SK-N-SH (cell line): ENCODE measurements around the gene WNT4. TPM values are rescaled to one million over a fixed set of nuclear protein-coding genes. Genes with fewer than 3 reads are reported as not detected.

Experiments
- CTCF ChIA-PET: fragments of 300-600, 350-600 bp; formaldehyde crosslinking; extraction: SDS; loops from one replicate; lab custom pipeline; 2021; lab: Yijun Ruan, JAX
- POLR2A ChIA-PET: fragments of 350-600 bp; sonication (Branson Sonifier 250); formaldehyde crosslinking; extraction: SDS; loops from one replicate; lab custom pipeline; 2020; ENCODE audit warnings: antibody characterized with exemption, inconsistent platforms; lab: Yijun Ruan, JAX
- DNase-seq: peaks from one replicate; pipeline ENCODE4 v3.0.0; 2012
- H2AFZ ChIP-seq: fragments of 200-600 bp; sonication (generic); 2 replicates; pipeline ENCODE4 v1.8.1; 2016; ENCODE audit warnings: antibody characterized with exemption, mild to moderate bottlenecking, low read depth
- H3F3A ChIP-seq: fragments of 200-600 bp; sonication (generic); replicated peaks from 2 replicates; pipeline ENCODE3; 2016; ENCODE audit warnings: antibody characterized with exemption, mild to moderate bottlenecking; ENCODE audit not compliant: insufficient read depth
- H3K27ac ChIP-seq, 2 experiments: fragments of 200-500 bp in 1 of 2; fragments of 200-600 bp in 1 of 2; sonication (Bioruptor generic) in 1 of 2; sonication (generic), shearing (Covaris generic) in 1 of 2; 2 replicates each; pipeline versions ENCODE4 v1.5.1 to v1.6.1; 2014 to 2016; ENCODE audit warnings: low read depth in 2 of 2, inconsistent platforms in 1 of 2, low read length in 1 of 2, mild to moderate bottlenecking in 1 of 2, mixed read lengths in 1 of 2
- H3K27me3 ChIP-seq: fragments of 200-600 bp; sonication (generic), shearing (Covaris generic); 2 replicates; pipeline ENCODE4 v1.6.1; 2016; ENCODE audit warnings: mixed run types; ENCODE audit not compliant: insufficient read depth
- H3K36me3 ChIP-seq, 2 experiments: fragments of 200-500 bp in 1 of 2; fragments of 200-600 bp in 1 of 2; sonication (Bioruptor generic) in 1 of 2; sonication (generic) in 1 of 2; replicated peaks in 1 of 2; 2 replicates each; pipeline versions ENCODE3 to v1.5.1; 2014 to 2016; ENCODE audit warnings: low read length in 1 of 2, mild to moderate bottlenecking in 1 of 2; ENCODE audit not compliant: insufficient read depth in 2 of 2, control insufficient read depth in 1 of 2
- H3K4me1 ChIP-seq, 2 experiments: fragments of 200-500 bp in 1 of 2; fragments of 200-600 bp in 1 of 2; sonication (Bioruptor generic) in 1 of 2; sonication (generic), shearing (Covaris generic) in 1 of 2; 2 replicates each; pipeline versions ENCODE4 v1.5.1 to v1.6.1; 2014 to 2016; ENCODE audit warnings: low read depth in 1 of 2, low read length in 1 of 2, mixed run types in 1 of 2; ENCODE audit not compliant: insufficient read depth in 2 of 2, control insufficient read depth in 1 of 2
- H3K4me2 ChIP-seq: fragments of 200-600 bp; sonication (generic), shearing (Covaris generic); 2 replicates; pipeline ENCODE4 v1.6.1; 2017; ENCODE audit warnings: mixed run types
- H3K4me3 ChIP-seq, 2 experiments: fragments of 200-500 bp in 1 of 2; fragments of 200-600 bp in 1 of 2; sonication (Bioruptor generic) in 1 of 2; sonication (generic), shearing (Covaris generic) in 1 of 2; 2 replicates each; pipeline versions ENCODE4 v1.5.1 to v1.8.1; 2014 to 2016; ENCODE audit warnings: low read depth in 2 of 2, inconsistent platforms in 1 of 2, low read length in 1 of 2, mild to moderate bottlenecking in 1 of 2, mixed read lengths in 1 of 2, moderate library complexity in 1 of 2
- H3K79me2 ChIP-seq: fragments of 200-600 bp; sonication (generic); 2 replicates; pipeline ENCODE4 v1.8.1; 2017; ENCODE audit warnings: mild to moderate bottlenecking; ENCODE audit not compliant: insufficient read depth
- H3K9ac ChIP-seq: fragments of 200-600 bp; sonication (generic); 2 replicates; pipeline ENCODE4 v1.6.1; 2017; ENCODE audit warnings: mixed run types
- H3K9me2 ChIP-seq: fragments of 200-600 bp; sonication (generic); 2 replicates; pipeline ENCODE4 v1.6.1; 2017; ENCODE audit warnings: mixed run types
- H3K9me3 ChIP-seq: fragments of 200-600 bp; sonication (generic); 2 replicates; pipeline ENCODE4 v1.6.1; 2017; ENCODE audit warnings: mixed run types, mild to moderate bottlenecking, moderate library complexity
- H4K20me1 ChIP-seq: fragments of 200-600 bp; sonication (generic); 2 replicates; pipeline ENCODE4 v1.6.1; 2017; ENCODE audit warnings: mild to moderate bottlenecking, mixed run types; ENCODE audit not compliant: insufficient read depth
- CHD2 ChIP-seq: fragments of 150-350 bp; IDR thresholded peaks from 2 replicates; pipeline ENCODE4 v1.6.1; 2018; ENCODE audit warnings: low read length; ENCODE audit not compliant: partially characterized antibody
- ELF1 ChIP-seq: IDR thresholded peaks from 2 replicates; pipeline ENCODE4 v1.4.0; 2012
- EZH2phosphoT487 ChIP-seq: fragments of 200-600 bp; sonication (generic); IDR thresholded peaks from 2 replicates; pipeline ENCODE4 v1.6.1; 2017; ENCODE audit warnings: low read depth, mixed run types, mild to moderate bottlenecking, antibody characterized with exemption, moderate library complexity, borderline replicate concordance
- FOXJ3 ChIP-seq: sonication (generic); formaldehyde crosslinking; IDR thresholded peaks from 2 replicates; pipeline ENCODE4 v1.5.1; 2020; ENCODE audit warnings: mild to moderate bottlenecking, missing genetic modification reagents
- GABPA ChIP-seq: IDR thresholded peaks from 2 replicates; pipeline ENCODE4 v1.4.0; 2012; ENCODE audit warnings: low read depth, mild to moderate bottlenecking
- JUND ChIP-seq: IDR thresholded peaks from 2 replicates; pipeline ENCODE4 v1.4.0; 2012
- MXI1 ChIP-seq: IDR thresholded peaks from 2 replicates; pipeline ENCODE4 v1.6.1; 2012; ENCODE audit warnings: mild to moderate bottlenecking, low read depth, low read length, improper control_type of control experiment
- NFIC ChIP-seq: IDR thresholded peaks from 2 replicates; pipeline ENCODE4 v1.4.0; 2012; ENCODE audit warnings: borderline replicate concordance
- POLR2AphosphoS5 ChIP-seq: IDR thresholded peaks from 2 replicates; pipeline ENCODE4 v1.6.1; 2012; ENCODE audit warnings: low read depth, low read length
- RCOR1 ChIP-seq: fragments of 150-350 bp; IDR thresholded peaks from 2 replicates; pipeline ENCODE4 v1.6.1; 2017; ENCODE audit warnings: antibody characterized with exemption, low read length
- RFX5 ChIP-seq: IDR thresholded peaks from 2 replicates; pipeline ENCODE4 v1.6.1; 2012; ENCODE audit warnings: mild to moderate bottlenecking, improper control_type of control experiment, low read length
- RXRA ChIP-seq: IDR thresholded peaks from 2 replicates; pipeline ENCODE4 v1.4.0; 2012; ENCODE audit warnings: low read depth, mild to moderate bottlenecking, borderline replicate concordance
- SIN3A ChIP-seq: IDR thresholded peaks from 2 replicates; pipeline ENCODE4 v1.6.1; 2012; ENCODE audit warnings: low read depth, mild to moderate bottlenecking, low read length, moderate library complexity, borderline replicate concordance
- TAF1 ChIP-seq: IDR thresholded peaks from 2 replicates; pipeline ENCODE4 v1.6.1; 2012; ENCODE audit warnings: low read depth, mild to moderate bottlenecking, low read length, moderate library complexity, borderline replicate concordance
- TCF12 ChIP-seq: IDR thresholded peaks from 2 replicates; pipeline ENCODE4 v1.4.0; 2012
- WGBS: methylation state at CpG from one replicate; pipeline ENCODE4 v1.1.6; 2017; ENCODE audit warnings: low lambda C conversion rate; 5-methylcytosine and 5-hydroxymethylcytosine counted together
- polyA plus RNA-seq, 3 experiments: library from polyadenylated mRNA; depleted of rRNA; stranded (reverse); fragments of >200 nt; gene quantifications; 2 replicates each; pipeline ENCODE4 v1.2.3, GENCODE V29; 2012
- TF ChIP-seq, protein P1 (sequence below): fragments of 150-350 bp; IDR thresholded peaks from 2 replicates; pipeline ENCODE4 v1.6.1; 2016; ENCODE audit warnings: mild to moderate bottlenecking, low read depth, low read length

The WNT4 gene
- polyA plus RNA-seq, 1 of the 3 experiments (the other 2 are of a cell fraction) = 0.03 TPM

DNA sequence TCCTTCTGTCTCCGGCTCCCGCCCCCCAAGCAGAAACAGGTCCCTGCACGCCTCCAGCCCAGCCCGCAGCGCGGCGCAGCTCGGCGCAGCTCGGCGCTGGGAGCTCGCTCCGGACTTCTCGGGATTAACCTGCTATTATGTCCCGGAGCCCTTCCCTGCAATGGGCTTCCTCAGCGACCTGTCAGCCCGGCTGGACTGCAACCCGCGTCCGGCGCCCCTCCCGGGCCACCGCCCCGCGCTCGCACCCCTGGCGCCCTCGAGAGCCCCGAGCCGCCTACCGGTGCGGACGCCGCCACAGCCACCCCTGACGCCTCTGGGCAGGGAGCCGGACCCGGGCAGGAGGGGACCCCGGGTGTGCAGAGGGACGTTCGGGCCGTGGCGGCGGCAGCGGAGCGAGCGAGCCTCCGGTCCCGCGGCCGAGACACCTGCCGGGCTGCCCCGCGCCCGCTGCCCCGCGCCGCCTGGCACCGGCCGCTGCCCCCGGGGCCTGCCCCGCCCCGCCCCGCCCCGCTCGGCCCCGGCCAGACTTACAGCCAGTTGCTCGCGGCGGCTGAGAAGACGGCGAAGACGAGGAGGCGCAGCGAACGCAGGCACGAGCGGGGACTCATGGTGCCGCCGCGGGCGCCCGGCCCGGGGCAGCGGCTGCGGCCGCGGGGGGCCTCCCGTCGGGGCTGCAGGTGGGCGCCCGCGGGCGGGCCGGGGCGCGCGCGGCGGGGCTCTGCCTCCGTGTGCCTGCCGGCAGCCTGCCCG, 407 bp downstream of the WNT4 start:
- Histone ChIP-seq H3K36me3 (no peaks in the 10 kb centered on the region), H3K27me3 (peaks cover 5% of the 10 kb centered on the region; the same call in 1 of the 2 replicates), H3K9me2 (no peaks in the 10 kb centered on the region), H3K79me2 (no peaks in the 10 kb centered on the region), H3K4me1 (peaks cover 0 to 24% of the 10 kb centered on the region in 2 experiments; a peak in 1 of 4 replicates), H3K4me3 (peak overlapping the region; percentile 47 to 53), H3K4me2 (peak overlapping the region; percentile 87), H4K20me1 (peaks cover 30% of the 10 kb centered on the region), H3K27ac (no peak overlapping the region), H3K9me3 (no peaks in the 10 kb centered on the region), H2AFZ (no peak overlapping the region), H3F3A (no peaks in the 10 kb centered on the region), H3K9ac (no peak overlapping the region)
- WGBS = 0% methylated on average over 17 of the region's 102 CpGs
- ChIA-PET CTCF (interaction anchor here (0.6 to 3.9 kb wide), 22 partner anchors 9 to 500 kb away, joined by 3 to 30 read pairs (median 5); no protein-coding TSS in a partner anchor), POLR2A (interaction anchor here (0.9 kb wide), 1 partner anchor 120 kb away, joined by 3 read pairs; no protein-coding TSS in a partner anchor)
- peak; percentile 82 for DNase-seq
- TF ChIP-seq ELF1 (no peak), TCF12 (no peak), NFIC (no peak), GABPA (no peak), MXI1 (no peak), JUND (no peak), RXRA (no peak), CHD2 (no peak), TAF1 (no peak), FOXJ3 (CRISPR knock-in tag) (no peak), SIN3A (no peak), POLR2AphosphoS5 (no peak), RFX5 (no peak), RCOR1 (no peak), EZH2phosphoT487 (no peak)
- TF ChIP-seq, protein P1, sequence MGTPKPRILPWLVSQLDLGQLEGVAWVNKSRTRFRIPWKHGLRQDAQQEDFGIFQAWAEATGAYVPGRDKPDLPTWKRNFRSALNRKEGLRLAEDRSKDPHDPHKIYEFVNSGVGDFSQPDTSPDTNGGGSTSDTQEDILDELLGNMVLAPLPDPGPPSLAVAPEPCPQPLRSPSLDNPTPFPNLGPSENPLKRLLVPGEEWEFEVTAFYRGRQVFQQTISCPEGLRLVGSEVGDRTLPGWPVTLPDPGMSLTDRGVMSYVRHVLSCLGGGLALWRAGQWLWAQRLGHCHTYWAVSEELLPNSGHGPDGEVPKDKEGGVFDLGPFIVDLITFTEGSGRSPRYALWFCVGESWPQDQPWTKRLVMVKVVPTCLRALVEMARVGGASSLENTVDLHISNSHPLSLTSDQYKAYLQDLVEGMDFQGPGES = no peak
